Retina (tissue), 1 donor: ENCODE results near the gene PHYHD1.
A peak's percentile ranks its signal among the peaks of the same experiment; 100 is the strongest.

Experiments
- DNase-seq: peaks from one replicate; pipeline ENCODE4 v3.0.0-alpha.2; 2016

The PHYHD1 gene

GRCh38 chr9:128920381-128921058 is at the start of gene PHYHD1:
Gene PHYHD1, plus strand, starts transcription at chr9:128920982. Its CDS starts 1,342 bp downstream, at chr9:128922324.
- DNase-seq, result peak; percentile 35

- DNase-seq, result no peak
Measured at GRCh38 chr9:128877852-128878251, 42.9 kb upstream of the PHYHD1 start.

GRCh38 chr9:128881884-128882676 is 38.7 kb upstream of the PHYHD1 start, which contains the start of the genes KYAT1 and LRRC8A:
Gene KYAT1, minus strand, starts transcription at chr9:128881950. Its CDS starts 36,545 bp downstream, at chr9:128845405.
Gene LRRC8A, plus strand, starts transcription at chr9:128882133. Its CDS starts 25,032 bp downstream, at chr9:128907165.
- DNase-seq, result peak; percentile 98

GRCh38 chr9:128882677-128883603 is 37.8 kb upstream of the PHYHD1 start:
- DNase-seq, result peak; percentile 3

- DNase-seq, result no peak
Measured at GRCh38 chr9:128884164-128884563, 36.6 kb upstream of the PHYHD1 start.

GRCh38 chr9:128885376-128885775 is 35.4 kb upstream of the PHYHD1 start:
- DNase-seq, result no peak

GRCh38 chr9:128885798-128886197 is 35.0 kb upstream of the PHYHD1 start:
- no peak for DNase-seq

GRCh38 chr9:128886211-128886891 is 34.4 kb upstream of the PHYHD1 start:
- no peak for DNase-seq

GRCh38 chr9:128887049-128887448 is 33.7 kb upstream of the PHYHD1 start:
- DNase-seq, result no peak

- no peak for DNase-seq
Measured at GRCh38 chr9:128887914-128888350, 32.9 kb upstream of the PHYHD1 start.

- DNase-seq, result no peak
Measured at GRCh38 chr9:128891321-128892220, 29.2 kb upstream of the PHYHD1 start.

- no peak for DNase-seq
Measured at GRCh38 chr9:128892221-128892921, 28.4 kb upstream of the PHYHD1 start.

- DNase-seq, result no peak
Measured at GRCh38 chr9:128893354-128893753, 27.4 kb upstream of the PHYHD1 start.

- DNase-seq, result no peak
Measured at GRCh38 chr9:128894764-128895163, 26.0 kb upstream of the PHYHD1 start.

GRCh38 chr9:128895556-128895955 is 25.2 kb upstream of the PHYHD1 start:
- DNase-seq, result no peak

GRCh38 chr9:128898382-128898781 is 22.4 kb upstream of the PHYHD1 start:
- DNase-seq, result no peak

GRCh38 chr9:128898845-128899565 is 21.8 kb upstream of the PHYHD1 start:
- DNase-seq, result no peak

- no peak for DNase-seq
Measured at GRCh38 chr9:128899566-128900322, 21.0 kb upstream of the PHYHD1 start.

GRCh38 chr9:128901379-128901778 is 19.4 kb upstream of the PHYHD1 start:
- DNase-seq, result no peak
